H1 (cell line): ENCODE measurements around the gene SPSB1. TPM values are rescaled to one million over a fixed set of nuclear protein-coding genes. Genes with fewer than 3 reads are reported as not detected.

Experiments used
- CTCF ChIA-PET: fragments of 300-600 bp; sonication (Branson Sonifier 250); formaldehyde crosslinking; loops from one replicate; lab custom pipeline; 2021; ENCODE audit not compliant: partially characterized antibody; lab: Charles Lee
- POLR2A ChIA-PET: fragments of 300-600 bp; sonication (Branson Sonifier 250); formaldehyde crosslinking; loops from one replicate; lab custom pipeline; 2021; ENCODE audit warnings: inconsistent platforms; ENCODE audit not compliant: partially characterized antibody; lab: Charles Lee
- DNase-seq, 2 experiments: peaks; one replicate each; pipeline versions ENCODE4 v3.0.0 to v3.0.0-alpha.2; 2010 to 2022; ENCODE audit warnings: low spot score in 2 of 2, low read depth in 1 of 2, mixed read lengths in 1 of 2
- FAIRE-seq: peaks from 2 replicates; lab custom pipeline; 2011; peaks lifted over from hg19 to GRCh38; lab: Jason Lieb, UNC
- H2AFZ ChIP-seq: 2 replicates; pipeline ENCODE4 v1.8.1; 2012; ENCODE audit warnings: low read length, inconsistent platforms
- H2AK5ac ChIP-seq: 2 replicates; pipeline ENCODE4 v1.6.1; 2013; ENCODE audit warnings: low read depth, low read length
- H2BK120ac ChIP-seq: replicated peaks from 2 replicates; pipeline ENCODE3; 2013; ENCODE audit warnings: low read depth, low read length, inconsistent platforms
- H2BK12ac ChIP-seq: 2 replicates; pipeline ENCODE4 v1.6.1; 2013; ENCODE audit warnings: low read depth, low read length
- H2BK15ac ChIP-seq: 2 replicates; pipeline ENCODE4 v1.6.1; 2013; ENCODE audit warnings: low read length
- H2BK20ac ChIP-seq: 2 replicates; pipeline ENCODE4 v1.6.1; 2013; ENCODE audit warnings: low read length
- H2BK5ac ChIP-seq: 2 replicates; pipeline ENCODE4 v1.6.1; 2013; ENCODE audit warnings: low read depth, low read length
- H3K14ac ChIP-seq: 2 replicates; pipeline ENCODE4 v1.6.1; 2013; ENCODE audit warnings: inconsistent platforms; ENCODE audit not compliant: insufficient read length
- H3K18ac ChIP-seq: 2 replicates; pipeline ENCODE4 v1.6.1; 2013; ENCODE audit warnings: low read length; ENCODE audit errors: extremely low read depth
- H3K23ac ChIP-seq: 2 replicates; pipeline ENCODE4 v1.6.1; 2013; ENCODE audit warnings: inconsistent platforms; ENCODE audit not compliant: insufficient read length
- H3K23me2 ChIP-seq: 2 replicates; pipeline ENCODE4 v1.6.1; 2013; ENCODE audit warnings: low read depth, low read length
- H3K27ac ChIP-seq: 2 replicates; pipeline ENCODE4 v1.6.1; 2011; ENCODE audit warnings: low read depth, low read length, inconsistent platforms
- H3K27me3 ChIP-seq, 4 experiments: replicated peaks in 1 of 4; 1 replicate in 1 of 4; 2 replicates in 3 of 4; pipeline versions ENCODE4 v1.6.1 to v1.8.1; 2011 to 2013; ENCODE audit warnings: low read length in 3 of 4, mild to moderate bottlenecking in 3 of 4, inconsistent platforms in 2 of 4, mixed read lengths in 2 of 4, moderate library complexity in 1 of 4; ENCODE audit not compliant: control insufficient read depth in 3 of 4, insufficient read depth in 3 of 4; ENCODE audit errors: extremely low read depth in 1 of 4
- H3K36me3 ChIP-seq, 4 experiments: 2 replicates each; pipeline versions ENCODE4 v1.6.1 to v1.8.1; 2011 to 2013; ENCODE audit warnings: mild to moderate bottlenecking in 4 of 4, low read length in 3 of 4, moderate library complexity in 2 of 4, control low read depth in 1 of 4, inconsistent platforms in 1 of 4; ENCODE audit not compliant: insufficient read depth in 4 of 4, control insufficient read depth in 2 of 4
- H3K4ac ChIP-seq: replicated peaks from 2 replicates; pipeline ENCODE3; 2013; ENCODE audit warnings: low read length, low read depth, mixed read lengths, inconsistent platforms; ENCODE audit not compliant: insufficient read length
- H3K4me1 ChIP-seq, 4 experiments: replicated peaks in 1 of 4; 1 replicate in 1 of 4; 2 replicates in 3 of 4; pipeline versions ENCODE4 v1.6.1 to v1.8.1; 2011 to 2013; ENCODE audit warnings: low read length in 3 of 4, inconsistent platforms in 2 of 4, mixed read lengths in 1 of 4; ENCODE audit not compliant: insufficient read depth in 4 of 4, control insufficient read depth in 3 of 4
- H3K4me2 ChIP-seq, 2 experiments: 2 replicates each; pipeline versions ENCODE4 v1.6.1 to v1.8.1; 2011 to 2013; ENCODE audit warnings: low read depth in 2 of 2, low read length in 2 of 2, control low read depth in 1 of 2, inconsistent platforms in 1 of 2, mild to moderate bottlenecking in 1 of 2; ENCODE audit not compliant: insufficient read depth in 1 of 2
- H3K4me3 ChIP-seq, 4 experiments: fragments of 200-600, 300-600 bp in 1 of 4; sonication (generic), shearing (Covaris generic), sonication (Bioruptor Twin) in 1 of 4; 2 replicates each; pipeline versions ENCODE4 v1.5.1 to v1.8.1; 2011 to 2016; ENCODE audit warnings: low read length in 4 of 4, low read depth in 3 of 4, control low read depth in 2 of 4, inconsistent platforms in 2 of 4, mild to moderate bottlenecking in 2 of 4, mixed read lengths in 1 of 4, moderate library complexity in 1 of 4; ENCODE audit not compliant: insufficient read depth in 2 of 4; ENCODE audit errors: extremely low read depth in 1 of 4
- H3K56ac ChIP-seq: replicated peaks from 2 replicates; pipeline ENCODE3; 2013; ENCODE audit warnings: low read depth, mild to moderate bottlenecking, mixed read lengths, low read length, inconsistent platforms; ENCODE audit not compliant: insufficient read length
- H3K79me1 ChIP-seq: 2 replicates; pipeline ENCODE4 v1.6.1; 2013; ENCODE audit warnings: low read depth, low read length, control low read depth
- H3K79me2 ChIP-seq, 2 experiments: 2 replicates each; pipeline versions ENCODE4 v1.6.1 to v1.8.1; 2012 to 2013; ENCODE audit warnings: low read length in 2 of 2, mild to moderate bottlenecking in 2 of 2, inconsistent platforms in 1 of 2; ENCODE audit not compliant: insufficient read depth in 2 of 2, control insufficient read depth in 1 of 2
- H3K9ac ChIP-seq, 4 experiments: replicated peaks in 1 of 4; 1 replicate in 1 of 4; 2 replicates in 3 of 4; pipeline versions ENCODE4 v1.6.1 to v1.8.1; 2011 to 2013; ENCODE audit warnings: low read depth in 3 of 4, low read length in 3 of 4, control low read depth in 2 of 4, mild to moderate bottlenecking in 2 of 4, moderate library complexity in 2 of 4, inconsistent platforms in 1 of 4; ENCODE audit errors: extremely low read depth in 1 of 4
- H3K9me3 ChIP-seq, 2 experiments: 2 replicates each; pipeline versions ENCODE4 v1.6.1 to v1.8.1; 2012 to 2013; ENCODE audit warnings: mild to moderate bottlenecking in 2 of 2, moderate library complexity in 2 of 2, control low read depth in 1 of 2, inconsistent platforms in 1 of 2, low read depth in 1 of 2, low read length in 1 of 2, mixed read lengths in 1 of 2; ENCODE audit not compliant: insufficient read depth in 2 of 2
- H4K20me1 ChIP-seq, 2 experiments: replicated peaks in 1 of 2; 2 replicates each; pipeline versions ENCODE3 to v1.8.1; 2011 to 2013; ENCODE audit warnings: inconsistent platforms in 2 of 2, low read length in 2 of 2, mild to moderate bottlenecking in 1 of 2; ENCODE audit not compliant: insufficient read depth in 2 of 2, control insufficient read depth in 1 of 2
- H4K5ac ChIP-seq: 2 replicates; pipeline ENCODE4 v1.6.1; 2013; ENCODE audit warnings: low read length, low read depth, mixed read lengths, inconsistent platforms; ENCODE audit not compliant: insufficient read length
- H4K8ac ChIP-seq: 2 replicates; pipeline ENCODE4 v1.8.0; 2013; ENCODE audit warnings: mild to moderate bottlenecking, moderate library complexity, low read length, inconsistent platforms; ENCODE audit not compliant: insufficient read depth; ENCODE audit errors: extremely low read depth
- H4K91ac ChIP-seq: replicated peaks from 2 replicates; pipeline ENCODE3; 2013; ENCODE audit warnings: low read length, mixed read lengths, inconsistent platforms; ENCODE audit not compliant: insufficient read length
- BACH1 ChIP-seq: IDR thresholded peaks from 2 replicates; pipeline ENCODE4 v1.6.1; 2012; ENCODE audit warnings: low read length, improper control_type of control experiment
- CTBP2 ChIP-seq: IDR thresholded peaks from 2 replicates; pipeline ENCODE4 v1.7.0; 2011; ENCODE audit warnings: borderline replicate concordance, mild to moderate bottlenecking, moderate library complexity, mixed read lengths, low read length; ENCODE audit not compliant: insufficient read depth, insufficient read length
- GABPA ChIP-seq: IDR thresholded peaks from 2 replicates; pipeline ENCODE4 v1.6.1; 2011; ENCODE audit warnings: mild to moderate bottlenecking, low read length, moderate library complexity, borderline replicate concordance; ENCODE audit not compliant: insufficient read depth
- GTF2F1 ChIP-seq: IDR thresholded peaks from 2 replicates; pipeline ENCODE4 v1.6.1; 2012; ENCODE audit warnings: low read depth, low read length, improper control_type of control experiment, borderline replicate concordance
- HDAC2 ChIP-seq, 2 experiments: fragments of 300-600 bp in 1 of 2; sonication (generic) in 1 of 2; IDR thresholded peaks; 2 replicates each; pipeline ENCODE4 v1.6.1; 2011 to 2012; ENCODE audit warnings: low read depth in 2 of 2, low read length in 2 of 2, mild to moderate bottlenecking in 2 of 2, moderate library complexity in 2 of 2, borderline replicate concordance in 1 of 2, inconsistent platforms in 1 of 2
- MAFK ChIP-seq: IDR thresholded peaks from 2 replicates; pipeline ENCODE4 v1.6.1; 2012; ENCODE audit warnings: low read depth, mild to moderate bottlenecking, improper control_type of control experiment, low read length
- SIN3A ChIP-seq, 2 experiments: IDR thresholded peaks in 1 of 2; conservative IDR thresholded peaks in 1 of 2; 2 replicates each; pipeline ENCODE4 v1.6.1; 2011 to 2012; ENCODE audit warnings: low read length in 2 of 2, improper control_type of control experiment in 1 of 2, low read depth in 1 of 2, mild to moderate bottlenecking in 1 of 2
- SP2 ChIP-seq: IDR thresholded peaks from 2 replicates; pipeline ENCODE4 v1.6.1; 2012; ENCODE audit warnings: mild to moderate bottlenecking, low read length, inconsistent platforms
- SRF ChIP-seq: IDR thresholded peaks from 2 replicates; pipeline ENCODE4 v1.6.1; 2011; ENCODE audit warnings: mild to moderate bottlenecking, low read depth, low read length, moderate library complexity
- TBP ChIP-seq: IDR thresholded peaks from 2 replicates; pipeline ENCODE4 v1.6.1; 2011; ENCODE audit warnings: low read depth, low read length, improper control_type of control experiment
- YY1 ChIP-seq: IDR thresholded peaks from 2 replicates; pipeline ENCODE4 v1.6.1; 2011; ENCODE audit warnings: low read depth, mild to moderate bottlenecking, low read length
- WGBS, 2 experiments: shearing (Covaris generic) in 1 of 2; methylation state at CpG; one replicate each; pipeline versions ENCODE4 v1.1.6 to v1.1.7; 2013 to 2015; ENCODE audit warnings: low lambda C conversion rate in 2 of 2, mixed read lengths in 2 of 2, inconsistent platforms in 1 of 2, low coverage in 1 of 2, missing lambda C conversion rate in 1 of 2; ENCODE audit not compliant: insufficient replicate concordance in 2 of 2, insufficient coverage in 1 of 2, insufficient read length in 1 of 2; ENCODE audit errors: extremely low coverage in 1 of 2, missing lambda C conversion rate in 1 of 2; 5-methylcytosine and 5-hydroxymethylcytosine counted together
- polyA plus RNA-seq, 7 experiments: library from polyadenylated mRNA; depleted of rRNA in 3 of 7; stranded (reverse) in 5 of 7; unstranded in 2 of 7; fragments of >200 nt in 5 of 7; fragments of 200-250 nt in 2 of 7; gene quantifications; 1 replicate in 5 of 7; 2 replicates in 1 of 7; 4 replicates in 1 of 7; pipeline versions ENCODE4 v1.2.1 to v1.2.3, GENCODE V29; 2011 to 2013; ENCODE audit warnings: missing spikeins in 2 of 7, mixed read lengths in 2 of 7
- total RNA-seq: library from RNA; stranded (reverse); fragmentation: NEBNext Ultra II Directional; extraction: Animal tissue kit (Norgen Biotek cat#: 25700); gene quantifications from 2 replicates; pipeline ENCODE4 v1.2.1, GENCODE V29; 2021

The SPSB1 gene
- total and polyA plus RNA-seq, 2 of the 8 experiments (the other 6 are each of a cell fraction or from before 2014, with no cell fraction given), result 5.3 to 6.4 TPM

- Histone ChIP-seq H2BK120ac (no peak overlapping the region), H3K4me3 (no peak overlapping the region), H3K36me3 (peaks cover 0 to 2% (median 0%) of the 10 kb centered on the region in 4 experiments; a peak in 1 of 8 replicates), H2BK20ac (no peak overlapping the region), H4K5ac (no peak overlapping the region), H3K4me1 (no peaks in the 10 kb centered on the region; a peak in 3 of 7 replicates), H3K9ac (no peak overlapping the region), H3K4me2 (no peak overlapping the region), H3K27me3 (no peaks in the 10 kb centered on the region), H2AFZ (no peak overlapping the region), H4K8ac (peak overlapping the region; percentile 0; the same call in 1 of the 2 replicates), H3K14ac (no peak overlapping the region), H2BK15ac (no peak overlapping the region), H3K9me3 (peaks cover 3 to 24% of the 10 kb centered on the region in 2 experiments), H3K23ac (no peak overlapping the region), H3K23me2 (peaks cover 7% of the 10 kb centered on the region), H2BK5ac (no peak overlapping the region), H3K4ac (no peak overlapping the region), H3K27ac (no peak overlapping the region), H2AK5ac (no peak overlapping the region), H4K91ac (no peak overlapping the region), H3K56ac (no peak overlapping the region), H3K79me1 (peaks cover 3% of the 10 kb centered on the region), H3K18ac (no peak overlapping the region), H2BK12ac (peak overlapping the region; percentile 80; the same call in 1 of the 2 replicates), H3K79me2 (peaks cover 3 to 6% of the 10 kb centered on the region in 2 experiments; a peak in 2 of 4 replicates), H4K20me1 (peaks cover 0 to 4% of the 10 kb centered on the region in 2 experiments)
- DNase-seq (no peak), FAIRE-seq (no peak)
- ChIA-PET CTCF (interaction anchor here (0.7 to 13.7 kb wide), 7 partner anchors 11 to 250 kb away, joined by 3 to 118 read pairs (median 4); no protein-coding TSS in a partner anchor), POLR2A (interaction anchor here (0.6 kb wide), 1 partner anchor 227 kb away, joined by 3 read pairs; no protein-coding TSS in a partner anchor)
- 95% methylated on average over 33 of the region's 33 CpGs; no CpG with 5 or more reads in 1 of the 2 experiments for WGBS, 2 experiments
- TF ChIP-seq GABPA (no peak), CTBP2 (no peak), SRF (no peak), YY1 (no peak), MAFK (no peak), SIN3A (conservative IDR thresholded peaks at IDR 0.05 in 1 of 2, IDR thresholded peaks at IDR 0.05 in 1 of 2; ENCODE audit: low read depth in 1 of 2, low read length in 2 of 2) (no peak), GTF2F1 (no peak), TBP (no peak), SP2 (no peak), BACH1 (no peak), HDAC2 (IDR thresholded peaks at IDR 0.05; ENCODE audit: borderline replicate concordance in 1 of 2, low read depth in 2 of 2, low read length in 2 of 2) (no peak)
Measured at GRCh38 chr1:9262096-9262986, 30.4 kb upstream of the SPSB1 start.
